ENCODE results near the gene SH3BP5L.

The SH3BP5L gene

GRCh38 chr1:248823517-248824001, 2.2 kb downstream of the SH3BP5L start:
- Histone ChIP-seq H3K79me2 (ENCODE audit: insufficient read depth, low read length) (peaks cover 70% of the 10 kb centered on the region), H3K36me3 (ENCODE audit: insufficient read depth, low read length) (peaks cover 56% of the 10 kb centered on the region), H3K27me3 (ENCODE audit: insufficient read depth, low read length, poor library complexity) (no peaks in the 10 kb centered on the region), H3K4me3 (ENCODE audit: low read depth in 1 of 2, low read length in 2 of 2) (peak overlapping the region in 1 of 2 experiments; percentile 75; a peak in 1 of 4 replicates), H3K9ac (ENCODE audit: low read depth, low read length) (peak overlapping the region; percentile 78), H3K9me3 (ENCODE audit: insufficient read depth, low read length, severe bottlenecking) (no peaks in the 10 kb centered on the region), H4K20me1 (ENCODE audit: insufficient read depth, low read length) (peaks cover 48% of the 10 kb centered on the region), H2AFZ (ENCODE audit: low read depth, low read length) (no peak overlapping the region), H3K4me2 (ENCODE audit: insufficient read depth, low read length) (peak overlapping the region; percentile 73), H3K4me1 (ENCODE audit: insufficient read depth, low read length) (peaks cover 61% of the 10 kb centered on the region), H3K27ac (ENCODE audit: low read length) (no peak overlapping the region)
- DNase-seq (no peak), ATAC-seq (ENCODE audit: insufficient read depth, low read depth) (no peak)
- TF ChIP-seq EZH2 (IDR thresholded peaks at IDR 0.05; ENCODE audit: borderline replicate concordance, low read depth, low read length, severe bottlenecking): no peak
- TF ChIP-seq, protein P1, sequence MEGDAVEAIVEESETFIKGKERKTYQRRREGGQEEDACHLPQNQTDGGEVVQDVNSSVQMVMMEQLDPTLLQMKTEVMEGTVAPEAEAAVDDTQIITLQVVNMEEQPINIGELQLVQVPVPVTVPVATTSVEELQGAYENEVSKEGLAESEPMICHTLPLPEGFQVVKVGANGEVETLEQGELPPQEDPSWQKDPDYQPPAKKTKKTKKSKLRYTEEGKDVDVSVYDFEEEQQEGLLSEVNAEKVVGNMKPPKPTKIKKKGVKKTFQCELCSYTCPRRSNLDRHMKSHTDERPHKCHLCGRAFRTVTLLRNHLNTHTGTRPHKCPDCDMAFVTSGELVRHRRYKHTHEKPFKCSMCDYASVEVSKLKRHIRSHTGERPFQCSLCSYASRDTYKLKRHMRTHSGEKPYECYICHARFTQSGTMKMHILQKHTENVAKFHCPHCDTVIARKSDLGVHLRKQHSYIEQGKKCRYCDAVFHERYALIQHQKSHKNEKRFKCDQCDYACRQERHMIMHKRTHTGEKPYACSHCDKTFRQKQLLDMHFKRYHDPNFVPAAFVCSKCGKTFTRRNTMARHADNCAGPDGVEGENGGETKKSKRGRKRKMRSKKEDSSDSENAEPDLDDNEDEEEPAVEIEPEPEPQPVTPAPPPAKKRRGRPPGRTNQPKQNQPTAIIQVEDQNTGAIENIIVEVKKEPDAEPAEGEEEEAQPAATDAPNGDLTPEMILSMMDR (IDR thresholded peaks at IDR 0.05; ENCODE audit: borderline replicate concordance, extremely low read depth, low read length, poor library complexity, severe bottlenecking): no peak

GRCh38 chr1:248822148-248823032, 3.3 kb downstream of the SH3BP5L start:
- DNase-seq (peak; percentile 1), ATAC-seq (ENCODE audit: insufficient read depth, low read depth) (no peak)
- Histone ChIP-seq H3K79me2 (ENCODE audit: insufficient read depth, low read length) (peaks cover 74% of the 10 kb centered on the region), H3K4me2 (ENCODE audit: insufficient read depth, low read length) (peak overlapping the region; percentile 73), H3K4me3 (ENCODE audit: low read depth in 1 of 2, low read length in 2 of 2) (no peak overlapping the region), H3K27ac (ENCODE audit: low read length) (no peak overlapping the region), H3K9ac (ENCODE audit: low read depth, low read length) (no peak overlapping the region), H3K9me3 (ENCODE audit: insufficient read depth, low read length, severe bottlenecking) (no peaks in the 10 kb centered on the region), H4K20me1 (ENCODE audit: insufficient read depth, low read length) (peaks cover 52% of the 10 kb centered on the region), H3K4me1 (ENCODE audit: insufficient read depth, low read length) (peaks cover 59% of the 10 kb centered on the region), H3K36me3 (ENCODE audit: insufficient read depth, low read length) (peaks cover 67% of the 10 kb centered on the region), H3K27me3 (ENCODE audit: insufficient read depth, low read length, poor library complexity) (no peaks in the 10 kb centered on the region), H2AFZ (ENCODE audit: low read depth, low read length) (no peak overlapping the region)
- TF ChIP-seq EZH2 (IDR thresholded peaks at IDR 0.05; ENCODE audit: borderline replicate concordance, low read depth, low read length, severe bottlenecking): no peak
- TF ChIP-seq, protein P1 (IDR thresholded peaks at IDR 0.05; ENCODE audit: borderline replicate concordance, extremely low read depth, low read length, poor library complexity, severe bottlenecking): no peak

- H3K36me3 ChIP-seq (ENCODE audit: insufficient read depth, low read length): peaks cover 74% of the 10 kb centered on the region
- peaks cover 52% of the 10 kb centered on the region for H3K4me1 ChIP-seq (ENCODE audit: insufficient read depth, low read length)
- H3K4me3 ChIP-seq (ENCODE audit: low read depth in 1 of 2, low read length in 2 of 2): no peak overlapping the region
Observed at GRCh38 chr1:248821641-248822040, 4.1 kb downstream of the SH3BP5L start.

More at GRCh38 chr1:248821641-248822040, 4.1 kb downstream of the SH3BP5L start:
- ATAC-seq (ENCODE audit: insufficient read depth, low read depth) (no peak), DNase-seq (peak; percentile 1)
- Histone ChIP-seq H4K20me1 (ENCODE audit: insufficient read depth, low read length) (peaks cover 58% of the 10 kb centered on the region), H3K9ac (ENCODE audit: low read depth, low read length) (0 out of 2 replicates have a peak overlapping the region, but pooled peaks have one; percentile 4), H3K79me2 (ENCODE audit: insufficient read depth, low read length) (peaks cover 76% of the 10 kb centered on the region), H3K9me3 (ENCODE audit: insufficient read depth, low read length, severe bottlenecking) (no peaks in the 10 kb centered on the region), H3K4me2 (ENCODE audit: insufficient read depth, low read length) (peak overlapping the region; percentile 21), H2AFZ (ENCODE audit: low read depth, low read length) (no peak overlapping the region), H3K27ac (ENCODE audit: low read length) (no peak overlapping the region), H3K27me3 (ENCODE audit: insufficient read depth, low read length, poor library complexity) (no peaks in the 10 kb centered on the region)
- TF ChIP-seq, protein P1 (IDR thresholded peaks at IDR 0.05; ENCODE audit: borderline replicate concordance, extremely low read depth, low read length, poor library complexity, severe bottlenecking): no peak
- no peak for TF ChIP-seq EZH2 (IDR thresholded peaks at IDR 0.05; ENCODE audit: borderline replicate concordance, low read depth, low read length, severe bottlenecking)

Measured in DND-41 (cell line).